ENCODE measurements around the gene PIEZO1.
"Not testable (repeated sequence)": the region's sequence is repeated elsewhere in the genome, so short reads cannot be mapped to it uniquely, and the experiment has no call there.

PIEZO1 gene

GRCh38 chr16:88686439-88687253 lies 98.4 kb downstream of the PIEZO1 start, which contains the start of gene SNAI3:
SNAI3 (minus strand) TSS chr16:88686507; CDS start chr16:88686406, 101 bp downstream.
- peak in 9 of 14 donors; percentile 28 to 77 (median 48) for DNase-seq

- DNase-seq: no peak
These were observed 99.0 kb downstream of the PIEZO1 start for GRCh38 chr16:88686062-88686438.

- DNase-seq: no peak
These were observed 99.6 kb downstream of the PIEZO1 start for GRCh38 chr16:88685156-88686061.

- DNase-seq: no peak
These were observed 100.4 kb downstream of the PIEZO1 start for GRCh38 chr16:88684569-88685155.

GRCh38 chr16:88681709-88682451 lies 103.1 kb downstream of the PIEZO1 start:
- DNase-seq: peak in 7 of 14 donors; percentile 12 to 57 (median 36)

GRCh38 chr16:88681084-88681680 lies 103.8 kb downstream of the PIEZO1 start:
- peak in 1 of 14 donors; percentile 24 for DNase-seq

- DNase-seq: no peak
These were observed 104.4 kb downstream of the PIEZO1 start for GRCh38 chr16:88680554-88681083.

- peak in 2 of 14 donors; percentile 23 to 45 for DNase-seq
These were observed 106.6 kb downstream of the PIEZO1 start for GRCh38 chr16:88678224-88678979.

GRCh38 chr16:88677721-88678120 lies 107.3 kb downstream of the PIEZO1 start:
- peak in 1 of 14 donors; percentile 45 for DNase-seq

GRCh38 chr16:88676502-88677242 lies 108.3 kb downstream of the PIEZO1 start:
- DNase-seq: peak in 1 of 14 donors; percentile 26

- DNase-seq: no peak
These were observed 111.2 kb downstream of the PIEZO1 start for GRCh38 chr16:88673716-88674379.

- DNase-seq: no peak
These were observed 112.2 kb downstream of the PIEZO1 start for GRCh38 chr16:88672776-88673175.

GRCh38 chr16:88671806-88672205 lies 113.2 kb downstream of the PIEZO1 start:
- DNase-seq: no peak

- no peak for DNase-seq
These were observed 115.0 kb downstream of the PIEZO1 start for GRCh38 chr16:88669980-88670379.

- DNase-seq: not testable (repeated sequence)
These were observed 115.5 kb downstream of the PIEZO1 start for GRCh38 chr16:88669493-88669892.

- no peak for DNase-seq
These were observed 117.6 kb downstream of the PIEZO1 start for GRCh38 chr16:88667461-88667860.

GRCh38 chr16:88665570-88665969 lies 119.5 kb downstream of the PIEZO1 start:
- no peak for DNase-seq
